ENCODE results near the gene DIP2C.
"Not testable (repeated sequence)": the region's sequence is repeated elsewhere in the genome, so short reads cannot be mapped to it uniquely, and the experiment has no call there.

Gene DIP2C

GRCh38 chr10:452512-453426, 236.7 kb downstream of the DIP2C start:
- no peak overlapping the region for H3K4me3 ChIP-seq (ENCODE audit: low read length)
- no peak overlapping the region for H3K9ac ChIP-seq (ENCODE audit: low read length)
- H3K4me1 ChIP-seq (ENCODE audit: control insufficient read depth, insufficient read depth, low read length), result peaks cover 17% of the 10 kb centered on the region
- H3K36me3 ChIP-seq (ENCODE audit: control insufficient read depth, insufficient read depth, low read length), result no peaks in the 10 kb centered on the region
- H3K27me3 ChIP-seq (ENCODE audit: control insufficient read depth, insufficient read depth, low read length), result no peaks in the 10 kb centered on the region
- no peaks in the 10 kb centered on the region for H3K9me3 ChIP-seq (ENCODE audit: control insufficient read depth, low read length)

- Histone ChIP-seq H3K9ac (ENCODE audit: low read length) (no peak overlapping the region), H3K4me3 (ENCODE audit: low read length) (no peak overlapping the region), H3K27me3 (ENCODE audit: control insufficient read depth, insufficient read depth, low read length) (no peaks in the 10 kb centered on the region), H3K4me1 (ENCODE audit: control insufficient read depth, insufficient read depth, low read length) (peaks cover 17% of the 10 kb centered on the region), H3K9me3 (ENCODE audit: control insufficient read depth, low read length) (no peaks in the 10 kb centered on the region), H3K36me3 (ENCODE audit: control insufficient read depth, insufficient read depth, low read length) (no peaks in the 10 kb centered on the region)
These were observed 237.6 kb downstream of the DIP2C start for GRCh38 chr10:451856-452255.

- Histone ChIP-seq H3K4me1 (ENCODE audit: control insufficient read depth, insufficient read depth, low read length) (peaks cover 17% of the 10 kb centered on the region), H3K9ac (ENCODE audit: low read length) (no peak overlapping the region), H3K9me3 (ENCODE audit: control insufficient read depth, low read length) (no peaks in the 10 kb centered on the region), H3K36me3 (ENCODE audit: control insufficient read depth, insufficient read depth, low read length) (no peaks in the 10 kb centered on the region), H3K4me3 (ENCODE audit: low read length) (no peak overlapping the region), H3K27me3 (ENCODE audit: control insufficient read depth, insufficient read depth, low read length) (no peaks in the 10 kb centered on the region)
These were observed 238.4 kb downstream of the DIP2C start for GRCh38 chr10:451021-451471.

GRCh38 chr10:450463-450862, 239.0 kb downstream of the DIP2C start:
- H3K36me3 ChIP-seq (ENCODE audit: control insufficient read depth, insufficient read depth, low read length), result no peaks in the 10 kb centered on the region
- peaks cover 17% of the 10 kb centered on the region for H3K4me1 ChIP-seq (ENCODE audit: control insufficient read depth, insufficient read depth, low read length)
- no peak overlapping the region for H3K9ac ChIP-seq (ENCODE audit: low read length)
- no peaks in the 10 kb centered on the region for H3K27me3 ChIP-seq (ENCODE audit: control insufficient read depth, insufficient read depth, low read length)
- no peaks in the 10 kb centered on the region for H3K9me3 ChIP-seq (ENCODE audit: control insufficient read depth, low read length)
- H3K4me3 ChIP-seq (ENCODE audit: low read length), result no peak overlapping the region

GRCh38 chr10:449331-449730, 240.1 kb downstream of the DIP2C start:
- H3K27me3 ChIP-seq (ENCODE audit: control insufficient read depth, insufficient read depth, low read length), result not testable (repeated sequence)

GRCh38 chr10:443459-443858, 246.0 kb downstream of the DIP2C start:
- Histone ChIP-seq H3K4me3 (ENCODE audit: low read length) (no peak overlapping the region), H3K4me1 (ENCODE audit: control insufficient read depth, insufficient read depth, low read length) (peaks cover 12% of the 10 kb centered on the region), H3K9me3 (ENCODE audit: control insufficient read depth, low read length) (no peaks in the 10 kb centered on the region), H3K36me3 (ENCODE audit: control insufficient read depth, insufficient read depth, low read length) (no peaks in the 10 kb centered on the region), H3K9ac (ENCODE audit: low read length) (no peak overlapping the region), H3K27me3 (ENCODE audit: control insufficient read depth, insufficient read depth, low read length) (no peaks in the 10 kb centered on the region)

More at GRCh38 chr10:449331-449730, 240.1 kb downstream of the DIP2C start:
- not testable (repeated sequence) for H3K9ac ChIP-seq (ENCODE audit: low read length); H3K36me3 ChIP-seq (ENCODE audit: control insufficient read depth, insufficient read depth, low read length); H3K4me3 ChIP-seq (ENCODE audit: low read length); H3K9me3 ChIP-seq (ENCODE audit: control insufficient read depth, low read length)
- peaks cover 18% of the 10 kb centered on the region for H3K4me1 ChIP-seq (ENCODE audit: control insufficient read depth, insufficient read depth, low read length)

GRCh38 chr10:442209-442608, 247.3 kb downstream of the DIP2C start:
- H3K4me1 ChIP-seq (ENCODE audit: control insufficient read depth, insufficient read depth, low read length), result peaks cover 12% of the 10 kb centered on the region
- H3K9me3 ChIP-seq (ENCODE audit: control insufficient read depth, low read length), result no peaks in the 10 kb centered on the region
- H3K36me3 ChIP-seq (ENCODE audit: control insufficient read depth, insufficient read depth, low read length), result no peaks in the 10 kb centered on the region
- H3K4me3 ChIP-seq (ENCODE audit: low read length), result no peak overlapping the region
- no peaks in the 10 kb centered on the region for H3K27me3 ChIP-seq (ENCODE audit: control insufficient read depth, insufficient read depth, low read length)
- H3K9ac ChIP-seq (ENCODE audit: low read length), result no peak overlapping the region

GRCh38 chr10:441659-442058, 247.8 kb downstream of the DIP2C start:
- no peak overlapping the region for H3K4me3 ChIP-seq (ENCODE audit: low read length)
- no peaks in the 10 kb centered on the region for H3K36me3 ChIP-seq (ENCODE audit: control insufficient read depth, insufficient read depth, low read length)
- H3K4me1 ChIP-seq (ENCODE audit: control insufficient read depth, insufficient read depth, low read length), result peaks cover 12% of the 10 kb centered on the region
- no peaks in the 10 kb centered on the region for H3K27me3 ChIP-seq (ENCODE audit: control insufficient read depth, insufficient read depth, low read length)
- H3K9ac ChIP-seq (ENCODE audit: low read length), result no peak overlapping the region
- H3K9me3 ChIP-seq (ENCODE audit: control insufficient read depth, low read length), result no peaks in the 10 kb centered on the region

GRCh38 chr10:440127-440526, 249.3 kb downstream of the DIP2C start:
- Histone ChIP-seq H3K27me3 (ENCODE audit: control insufficient read depth, insufficient read depth, low read length) (no peaks in the 10 kb centered on the region), H3K4me3 (ENCODE audit: low read length) (no peak overlapping the region), H3K36me3 (ENCODE audit: control insufficient read depth, insufficient read depth, low read length) (no peaks in the 10 kb centered on the region), H3K4me1 (ENCODE audit: control insufficient read depth, insufficient read depth, low read length) (peaks cover 12% of the 10 kb centered on the region), H3K9me3 (ENCODE audit: control insufficient read depth, low read length) (no peaks in the 10 kb centered on the region), H3K9ac (ENCODE audit: low read length) (no peak overlapping the region)

- Histone ChIP-seq H3K9me3 (ENCODE audit: control insufficient read depth, low read length) (no peaks in the 10 kb centered on the region), H3K9ac (ENCODE audit: low read length) (no peak overlapping the region), H3K4me3 (ENCODE audit: low read length) (no peak overlapping the region), H3K36me3 (ENCODE audit: control insufficient read depth, insufficient read depth, low read length) (no peaks in the 10 kb centered on the region), H3K27me3 (ENCODE audit: control insufficient read depth, insufficient read depth, low read length) (no peaks in the 10 kb centered on the region), H3K4me1 (ENCODE audit: control insufficient read depth, insufficient read depth, low read length) (no peaks in the 10 kb centered on the region)
These were observed 251.6 kb downstream of the DIP2C start for GRCh38 chr10:437698-438490.

- no peaks in the 10 kb centered on the region for H3K4me1 ChIP-seq (ENCODE audit: control insufficient read depth, insufficient read depth, low read length)
- H3K9me3 ChIP-seq (ENCODE audit: control insufficient read depth, low read length), result no peaks in the 10 kb centered on the region
These were observed 252.4 kb downstream of the DIP2C start for GRCh38 chr10:436911-437665.

More at GRCh38 chr10:436911-437665, 252.4 kb downstream of the DIP2C start:
- no peak overlapping the region for H3K9ac ChIP-seq (ENCODE audit: low read length)
- no peaks in the 10 kb centered on the region for H3K27me3 ChIP-seq (ENCODE audit: control insufficient read depth, insufficient read depth, low read length)
- H3K36me3 ChIP-seq (ENCODE audit: control insufficient read depth, insufficient read depth, low read length), result no peaks in the 10 kb centered on the region
- H3K4me3 ChIP-seq (ENCODE audit: low read length), result no peak overlapping the region

All from mucosa of stomach (tissue), 1 donor.